Head of caudate nucleus (tissue), 42 donors: ENCODE data around the gene WWC1.

Experiments
- DNase-seq, 42 donors: peaks; one replicate each; pipeline versions ENCODE4 v3.0.0 to v3.0.0-alpha.2; 2020 to 2021; ENCODE audit warnings: mixed read lengths in 7 of 42
- intact Hi-C: fragments of 100-400 bp; cut with DNase I; formaldehyde crosslinking; loops from one replicate; pipeline ENCODE4 v1.15.0; 2022

Gene WWC1

DNA sequence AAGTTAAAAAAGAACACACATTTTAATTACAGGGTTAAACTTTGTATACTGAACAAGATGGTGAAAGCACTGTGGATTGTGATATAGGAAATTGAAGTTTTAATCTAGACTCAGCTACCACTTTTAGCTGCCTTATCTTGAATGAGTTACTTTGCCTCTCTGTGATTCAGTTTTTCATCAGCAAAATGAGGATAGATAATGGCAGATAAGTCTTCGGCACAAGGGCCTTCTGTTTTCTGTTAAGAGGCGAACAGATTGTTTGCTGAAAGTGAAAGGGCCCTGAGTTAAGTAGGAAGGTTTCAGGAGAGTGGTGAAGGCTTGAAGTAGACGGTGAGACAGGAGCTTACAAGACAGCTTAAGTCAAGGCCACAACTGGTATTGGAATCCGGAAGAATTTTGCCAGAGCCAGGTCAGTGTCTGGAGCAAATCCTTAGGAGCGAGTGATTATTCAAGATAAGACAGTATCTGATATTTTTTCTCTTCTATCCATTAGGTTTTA lies 202.7 kb downstream of the WWC1 start:
- DNase-seq, result no peak
- intact Hi-C loops, result no loop called here

DNA sequence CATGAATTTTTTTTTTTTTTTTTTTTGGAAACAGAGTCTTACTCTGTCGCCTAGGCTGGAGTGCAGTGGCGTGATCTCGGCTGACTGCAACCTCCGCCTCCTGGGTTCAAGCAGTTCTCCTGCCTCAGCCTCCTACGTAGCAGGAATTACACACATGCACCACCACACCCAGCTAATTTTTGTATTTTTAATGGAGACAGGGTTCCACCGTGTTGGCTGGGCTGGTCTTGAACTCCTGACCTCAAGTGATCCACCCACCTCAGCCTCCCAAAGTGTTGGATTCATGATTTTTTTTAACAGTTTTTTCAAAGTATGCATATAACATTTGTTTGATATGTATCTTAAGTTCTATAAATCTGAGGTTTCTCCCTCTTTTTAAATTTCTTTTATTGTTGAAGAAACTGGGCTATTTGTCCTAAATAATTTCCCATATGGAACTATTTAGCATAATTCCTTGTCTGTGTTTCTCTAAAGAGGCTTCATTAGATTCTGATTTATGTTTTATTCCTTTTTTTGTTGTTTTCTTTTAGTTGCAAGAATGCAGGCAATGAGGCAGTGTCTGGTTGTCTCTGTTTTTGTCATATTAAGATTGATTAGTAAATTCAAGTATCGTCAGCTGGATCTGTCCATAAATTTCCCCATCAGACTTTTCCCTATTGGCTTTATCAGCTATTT lies 211.3 kb downstream of the WWC1 start:
- no peak for DNase-seq
- intact Hi-C loops, result no loop called here

DNA sequence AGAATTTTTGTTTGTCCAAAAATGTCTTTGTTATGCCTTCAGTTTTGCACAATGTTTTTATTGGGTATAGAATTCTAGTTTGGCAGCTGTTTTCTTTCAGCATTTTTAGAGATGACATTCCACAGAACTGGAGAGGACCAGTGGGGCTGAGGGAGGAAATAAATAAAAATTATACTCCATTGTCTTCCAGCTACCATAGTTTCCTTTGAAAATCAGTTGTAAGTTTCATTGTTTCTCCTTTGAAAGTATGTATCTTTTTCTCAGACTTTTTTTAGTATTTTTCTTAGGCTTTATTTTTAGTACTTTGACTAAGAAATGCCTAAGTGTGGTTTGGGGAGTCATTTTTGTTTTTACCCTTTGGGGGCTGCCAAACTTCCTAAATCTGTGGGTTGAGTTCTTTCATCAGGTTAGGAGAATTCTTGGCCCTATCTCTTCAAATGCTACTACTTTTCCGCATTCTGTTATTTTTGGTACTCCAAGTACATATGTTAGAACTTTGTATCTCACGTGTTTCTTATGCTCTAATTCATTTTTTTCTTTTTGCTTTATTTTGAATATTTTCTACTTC lies 222.5 kb downstream of the WWC1 start:
- intact Hi-C loops, result no loop called here
- DNase-seq, result no peak
